Measurements from ENCODE around the gene PRICKLE3. TPM values are rescaled to one million over a fixed set of nuclear protein-coding genes. Genes with fewer than 3 reads are reported as not detected.
A peak's percentile ranks its signal among the peaks of the same experiment; 100 is the strongest.

Gene PRICKLE3
- polyA plus RNA-seq, 3 donors = 4.4 to 22.3 (median 5.4) TPM

DNA sequence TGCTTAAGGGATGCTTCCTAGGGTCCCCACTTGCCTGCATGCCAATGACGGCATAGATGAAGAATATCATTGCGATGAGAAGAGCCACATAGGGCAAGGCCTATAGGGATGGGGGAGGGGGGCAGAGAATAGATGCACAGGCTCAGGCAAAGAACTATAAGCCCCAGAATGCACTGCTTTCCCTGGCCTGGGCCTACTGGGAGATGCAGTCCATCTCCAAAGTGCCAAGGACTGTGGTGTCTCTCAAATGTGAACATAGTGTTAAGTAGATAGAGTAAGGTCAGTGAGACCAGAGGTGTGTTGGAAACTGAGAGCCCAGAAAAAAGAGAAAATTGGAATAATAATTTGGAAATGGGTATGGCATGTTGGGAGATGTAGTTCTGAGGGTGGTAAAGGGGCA lies 26.0 kb upstream of the PRICKLE3 start:
- H3K4me3 ChIP-seq (replicated peaks in 1 of 3; ENCODE audit: low read depth in 2 of 3, low read length in 3 of 3) = no peak overlapping the region
- H3K27ac ChIP-seq (ENCODE audit: low read depth in 1 of 2, low read length in 2 of 2) = no peak overlapping the region
- no peak overlapping the region for H3K4me3 Mint-ChIP-seq
- no peak overlapping the region for H3K4me2 ChIP-seq (replicated peaks; ENCODE audit: extremely low read depth, low read length, poor library complexity, severe bottlenecking)
- no peak overlapping the region for H3K9ac ChIP-seq (ENCODE audit: insufficient read depth, low read length, poor library complexity, severe bottlenecking)
- no peaks in the 10 kb centered on the region for H3K27me3 ChIP-seq (ENCODE audit: control insufficient read depth in 2 of 2, insufficient read depth in 2 of 2, low read length in 2 of 2)
- H3K27me3 Mint-ChIP-seq (ENCODE audit: low read depth in 3 of 3) = peaks cover 4 to 7% (median 4%) of the 10 kb centered on the region in 3 donors
- no peaks in the 10 kb centered on the region for H3K9me3 ChIP-seq (replicated peaks in 1 of 2; ENCODE audit: control insufficient read depth in 1 of 2, insufficient read depth in 1 of 2, low read length in 2 of 2)
- no peaks in the 10 kb centered on the region for H3K36me3 Mint-ChIP-seq
- intact Hi-C loops (cut with micrococcal nuclease) = no loop called here
- H3K9me3 Mint-ChIP-seq = peaks cover 0 to 6% (median 1%) of the 10 kb centered on the region in 7 donors
- no peaks in the 10 kb centered on the region for H3K36me3 ChIP-seq (replicated peaks in 1 of 2; ENCODE audit: control insufficient read depth in 1 of 2, insufficient read depth in 2 of 2, low read length in 2 of 2)
- TF ChIP-seq, protein P1, sequence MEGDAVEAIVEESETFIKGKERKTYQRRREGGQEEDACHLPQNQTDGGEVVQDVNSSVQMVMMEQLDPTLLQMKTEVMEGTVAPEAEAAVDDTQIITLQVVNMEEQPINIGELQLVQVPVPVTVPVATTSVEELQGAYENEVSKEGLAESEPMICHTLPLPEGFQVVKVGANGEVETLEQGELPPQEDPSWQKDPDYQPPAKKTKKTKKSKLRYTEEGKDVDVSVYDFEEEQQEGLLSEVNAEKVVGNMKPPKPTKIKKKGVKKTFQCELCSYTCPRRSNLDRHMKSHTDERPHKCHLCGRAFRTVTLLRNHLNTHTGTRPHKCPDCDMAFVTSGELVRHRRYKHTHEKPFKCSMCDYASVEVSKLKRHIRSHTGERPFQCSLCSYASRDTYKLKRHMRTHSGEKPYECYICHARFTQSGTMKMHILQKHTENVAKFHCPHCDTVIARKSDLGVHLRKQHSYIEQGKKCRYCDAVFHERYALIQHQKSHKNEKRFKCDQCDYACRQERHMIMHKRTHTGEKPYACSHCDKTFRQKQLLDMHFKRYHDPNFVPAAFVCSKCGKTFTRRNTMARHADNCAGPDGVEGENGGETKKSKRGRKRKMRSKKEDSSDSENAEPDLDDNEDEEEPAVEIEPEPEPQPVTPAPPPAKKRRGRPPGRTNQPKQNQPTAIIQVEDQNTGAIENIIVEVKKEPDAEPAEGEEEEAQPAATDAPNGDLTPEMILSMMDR (IDR thresholded peaks at IDR 0.05) = no peak
- H4K20me1 ChIP-seq (ENCODE audit: insufficient read depth, low read length) = no peaks in the 10 kb centered on the region
- peaks cover 3% of the 10 kb centered on the region for H3K4me1 Mint-ChIP-seq
- 80% methylated on average over 1 of the region's 2 CpGs for WGBS (ENCODE audit: insufficient coverage)
- H3K4me1 ChIP-seq (ENCODE audit: control insufficient read depth in 1 of 2, insufficient read depth in 2 of 2, low read length in 2 of 2) = no peaks in the 10 kb centered on the region
- no peak overlapping the region for H2AFZ ChIP-seq (ENCODE audit: insufficient read depth, low read depth, low read length, poor library complexity, severe bottlenecking)
- DNase-seq = no peak
- H3K27ac Mint-ChIP-seq = peak overlapping the region in 1 of 7 donors; percentile 19
- H3K79me2 ChIP-seq (ENCODE audit: insufficient read depth, low read length) = no peaks in the 10 kb centered on the region

DNA sequence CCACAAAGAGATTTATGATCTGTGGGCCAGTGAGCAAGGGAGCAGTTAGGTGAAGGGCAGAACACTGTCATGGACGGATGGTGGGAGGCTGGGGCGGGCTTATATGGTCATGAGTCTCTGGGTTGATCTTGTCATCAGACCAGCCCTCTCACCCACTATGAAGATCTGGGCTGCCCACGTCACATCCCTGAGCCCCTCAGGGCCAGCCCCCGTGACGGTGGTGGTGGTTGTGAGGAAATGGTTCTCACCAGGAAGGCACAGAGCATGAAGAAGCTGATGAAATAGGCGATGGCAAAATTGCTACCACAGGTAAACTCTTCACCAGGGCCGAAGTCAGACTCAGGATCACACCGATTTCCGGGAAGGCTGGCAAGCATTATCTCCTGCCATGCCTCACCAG lies 24.9 kb upstream of the PRICKLE3 start:
- Histone ChIP-seq H3K9me3 (replicated peaks in 1 of 2; ENCODE audit: control insufficient read depth in 1 of 2, insufficient read depth in 1 of 2, low read length in 2 of 2) (no peaks in the 10 kb centered on the region), H3K4me2 (replicated peaks; ENCODE audit: extremely low read depth, low read length, poor library complexity, severe bottlenecking) (no peak overlapping the region), H3K4me3 (replicated peaks in 1 of 3; ENCODE audit: low read depth in 2 of 3, low read length in 3 of 3) (no peak overlapping the region), H3K27me3 (ENCODE audit: control insufficient read depth in 2 of 2, insufficient read depth in 2 of 2, low read length in 2 of 2) (no peaks in the 10 kb centered on the region), H3K9ac (ENCODE audit: insufficient read depth, low read length, poor library complexity, severe bottlenecking) (no peak overlapping the region), H3K36me3 (replicated peaks in 1 of 2; ENCODE audit: control insufficient read depth in 1 of 2, insufficient read depth in 2 of 2, low read length in 2 of 2) (no peaks in the 10 kb centered on the region), H3K79me2 (ENCODE audit: insufficient read depth, low read length) (no peaks in the 10 kb centered on the region), H3K27ac (ENCODE audit: low read depth in 1 of 2, low read length in 2 of 2) (no peak overlapping the region), H4K20me1 (ENCODE audit: insufficient read depth, low read length) (no peaks in the 10 kb centered on the region), H3K4me1 (ENCODE audit: control insufficient read depth in 1 of 2, insufficient read depth in 2 of 2, low read length in 2 of 2) (no peaks in the 10 kb centered on the region), H2AFZ (ENCODE audit: insufficient read depth, low read depth, low read length, poor library complexity, severe bottlenecking) (no peak overlapping the region)
- intact Hi-C loops (cut with micrococcal nuclease) = no loop called here
- Mint-ChIP-seq H3K9me3 (peaks cover 0 to 6% (median 1%) of the 10 kb centered on the region in 7 donors), H3K36me3 (no peaks in the 10 kb centered on the region), H3K27ac (no peak overlapping the region), H3K4me3 (no peak overlapping the region), H3K4me1 (peaks cover 3% of the 10 kb centered on the region), H3K27me3 (ENCODE audit: low read depth in 3 of 3) (peaks cover 2 to 5% (median 4%) of the 10 kb centered on the region in 3 donors)
- TF ChIP-seq, protein P1 (IDR thresholded peaks at IDR 0.05) = no peak
- DNase-seq = no peak
- WGBS (ENCODE audit: insufficient coverage) = no CpG with 5 or more reads among the region's 9 CpGs
